Heart right ventricle (tissue), 12 donors: ENCODE results near the gene CCL14. TPM values are rescaled to one million over a fixed set of nuclear protein-coding genes. Genes with fewer than 3 reads are reported as not detected.

Experiments
- polyA plus RNA-seq, 2 donors: library from polyadenylated mRNA; stranded (reverse); fragments of 200-250 nt; gene quantifications; one replicate each; pipeline ENCODE4 v1.2.3, GENCODE V29; 2013
- total RNA-seq, 10 donors: library from RNA; stranded (reverse); fragmentation: NEBNext Ultra II Directional in 3 of 10; extraction: Animal tissue kit (Norgen Biotek cat#: 25700) in 3 of 10; gene quantifications; one replicate each; pipeline versions ENCODE4 v1.2.1 to v1.2.4, GENCODE V29; 2021 to 2023
- donor health status: ischemic (EF 13 %, LVEDD 7.1; RV severe dilation, severe dysfunction).
- donor health status: healthy with polysubstance abuse.
- donor health status: DM: no; HTN: yes; CAD: no.
- donor health status: DM: no; HTN: no; CAD: no.
- donor health status: ischemic (EF 25% LVEDD 6.9; RV normal size, moderate dysfunction).
- donor health status: ischemic (EF 25% LVEDD 5.7; RV mildly dilated, moderate dysfunction).
- donor health status: healthy.
- donor health status: nonischemic (EF 11% LVEDD 7.7; RV severe dilation, severe dysfunction).
- donor health status: DM: yes; HTN: yes; CAD: no.
- donor health status: PGD.
- donor health status: ischemic (EF 29% LVEDD 5.4; RV normal size, mild dysfunction).
- donor health status: nonischemic (EF 23%, LVEDD 6.1; RV moderate dilation, normal function).

The CCL14 gene
- total and polyA plus RNA-seq, 12 donors: 1.0 to 77.3 (median 5.6) TPM

Other genes starting within 250 kb of the CCL14 start
- gene GAS2L2, start 233.5 kb downstream of the CCL14 start, total RNA-seq: under 1 TPM in 6 of 10 donors, not detected in 4; 0.09 to 0.89 (median 0.14) TPM
- under 1 TPM; 0.03 to 0.15 TPM for gene GAS2L2, start 233.5 kb downstream of the CCL14 start, polyA plus RNA-seq
- gene C17orf50, start 225.8 kb downstream of the CCL14 start, total RNA-seq: not detected
- gene C17orf50, start 225.8 kb downstream of the CCL14 start, polyA plus RNA-seq: not detected
- gene MMP28, start 191.1 kb downstream of the CCL14 start, total RNA-seq: 1 to 10 TPM; 1.4 to 3.4 (median 1.9) TPM
- gene MMP28, start 191.1 kb downstream of the CCL14 start, polyA plus RNA-seq: 1 to 10 TPM; 5.4 to 7.4 TPM
- gene TAF15, start 177.2 kb downstream of the CCL14 start, total RNA-seq: 100 to 1,000 TPM; 102 to 158 (median 135) TPM
- gene TAF15, start 177.2 kb downstream of the CCL14 start, polyA plus RNA-seq: 10 to 100 TPM; 56.1 to 72.2 TPM
- gene HEATR9, start 117.8 kb downstream of the CCL14 start, total RNA-seq: not detected
- gene HEATR9, start 117.8 kb downstream of the CCL14 start, polyA plus RNA-seq: not detected
- 10 to 100 TPM in 1 of 10 donors, 1 to 10 TPM in 6, under 1 TPM in 3; 0.47 to 29.8 (median 1.3) TPM for gene CCL5, start 106.4 kb downstream of the CCL14 start, total RNA-seq
- 1 to 10 TPM; 1.5 to 1.8 TPM for gene CCL5, start 106.4 kb downstream of the CCL14 start, polyA plus RNA-seq
- 1 to 10 TPM in 1 of 10 donors, under 1 TPM in 1, not detected in 8; 0.46 to 1.3 TPM for gene RDM1, start 56.0 kb downstream of the CCL14 start, total RNA-seq
- not detected for gene RDM1, start 56.0 kb downstream of the CCL14 start, polyA plus RNA-seq
- gene LYZL6, start 43.0 kb downstream of the CCL14 start, total RNA-seq: not detected
- gene LYZL6, start 43.0 kb downstream of the CCL14 start, polyA plus RNA-seq: not detected
- gene CCL16, start 5.2 kb downstream of the CCL14 start, total RNA-seq: not detected
- under 1 TPM; 0.03 to 0.88 TPM for gene CCL16, start 5.2 kb downstream of the CCL14 start, polyA plus RNA-seq
- not detected for gene CCL15, start 14.8 kb upstream of the CCL14 start, total RNA-seq
- not detected for gene CCL15, start 14.8 kb upstream of the CCL14 start, polyA plus RNA-seq
- gene CCL23, start 31.2 kb upstream of the CCL14 start, total RNA-seq: 1 to 10 TPM in 1 of 10 donors, not detected in 9; 1.6 TPM
- 1 to 10 TPM in 1 of 2 donors, under 1 TPM in 1; 0.38 to 1.5 TPM for gene CCL23, start 31.2 kb upstream of the CCL14 start, polyA plus RNA-seq
- 10 to 100 TPM in 1 of 10 donors, 1 to 10 TPM in 7, under 1 TPM in 1, not detected in 1; 0.83 to 21.0 (median 2.0) TPM for gene CCL18, start 77.5 kb upstream of the CCL14 start, total RNA-seq
- gene CCL18, start 77.5 kb upstream of the CCL14 start, polyA plus RNA-seq: 1 to 10 TPM in 1 of 2 donors, under 1 TPM in 1; 0.97 to 1.0 TPM
- gene CCL3, start 103.4 kb upstream of the CCL14 start, total RNA-seq: 10 to 100 TPM in 2 of 10 donors, under 1 TPM in 5, not detected in 3; 0.24 to 12.3 (median 0.52) TPM
- gene CCL3, start 103.4 kb upstream of the CCL14 start, polyA plus RNA-seq: under 1 TPM in 1 of 2 donors, not detected in 1; 0.83 TPM
- 10 to 100 TPM in 2 of 10 donors, under 1 TPM in 8; 0.32 to 18.2 (median 0.74) TPM for gene CCL4, start 117.1 kb upstream of the CCL14 start, total RNA-seq
- 1 to 10 TPM in 1 of 2 donors, under 1 TPM in 1; 0.80 to 1.0 TPM for gene CCL4, start 117.1 kb upstream of the CCL14 start, polyA plus RNA-seq
- 1 to 10 TPM in 9 of 10 donors, under 1 TPM in 1; 0.94 to 2.9 (median 1.7) TPM for gene TBC1D3B, start 189.9 kb upstream of the CCL14 start, total RNA-seq
- 1 to 10 TPM in 1 of 2 donors, under 1 TPM in 1; 0.42 to 5.9 TPM for gene TBC1D3B, start 189.9 kb upstream of the CCL14 start, polyA plus RNA-seq
- gene CCL3L1, start 210.0 kb upstream of the CCL14 start, total RNA-seq: 1 to 10 TPM in 1 of 10 donors, under 1 TPM in 3, not detected in 6; 0.31 to 7.5 (median 0.92) TPM
- gene CCL3L1, start 210.0 kb upstream of the CCL14 start, polyA plus RNA-seq: under 1 TPM in 1 of 2 donors, not detected in 1; 0.10 TPM
- 10 to 100 TPM in 1 of 10 donors, 1 to 10 TPM in 1, under 1 TPM in 2, not detected in 6; 0.62 to 17.1 (median 1.0) TPM for gene CCL4L2, start 224.3 kb upstream of the CCL14 start, total RNA-seq
- gene CCL4L2, start 224.3 kb upstream of the CCL14 start, polyA plus RNA-seq: under 1 TPM in 1 of 2 donors, not detected in 1; 0.12 TPM